Right kidney (tissue), 1 donor: ENCODE results near the gene ATOH7.
"Not testable (repeated sequence)": the region's sequence is repeated elsewhere in the genome, so short reads cannot be mapped to it uniquely, and the experiment has no call there.

Experiments used
- DNase-seq: peaks from one replicate; pipeline ENCODE4 v3.0.0-alpha.2; 2016

Gene ATOH7

DNA sequence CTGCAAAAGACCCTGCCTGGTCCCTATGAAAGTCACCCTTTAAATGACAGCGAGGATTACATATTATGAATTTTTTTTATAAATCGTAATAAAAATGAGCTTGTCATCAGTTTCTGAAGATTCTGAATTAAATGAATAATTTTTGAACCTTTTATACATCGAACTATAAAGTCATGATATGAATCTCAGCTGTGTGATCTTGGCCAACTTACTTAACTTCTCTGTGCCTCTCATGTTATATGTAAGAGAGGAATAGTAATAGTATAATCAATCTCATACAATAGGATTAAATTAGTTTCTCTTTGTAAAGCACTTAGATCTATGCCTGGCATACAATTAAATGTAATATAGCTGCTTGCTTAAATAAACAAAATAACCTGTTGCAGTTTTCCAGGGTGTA is 5.3 kb upstream of the ATOH7 start:
- DNase-seq = no peak

DNA sequence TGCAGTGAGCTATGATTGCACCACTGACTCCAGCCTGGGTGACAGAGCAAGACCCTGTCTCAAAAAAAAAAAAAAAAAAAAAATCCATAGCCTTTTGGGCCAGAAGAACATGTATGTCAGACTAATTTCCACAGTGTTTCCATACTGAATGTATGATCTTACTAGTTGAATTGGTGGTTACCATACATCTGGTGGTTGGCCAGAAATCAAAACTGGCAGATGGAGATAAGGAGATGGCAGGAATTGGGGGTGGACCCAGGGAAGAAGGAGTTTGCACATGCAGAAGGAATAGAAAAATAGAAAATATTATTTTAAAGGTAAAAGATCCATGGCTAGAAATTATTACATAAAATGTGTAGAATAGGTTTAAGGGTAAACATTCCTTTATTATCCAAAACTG is 3.7 kb upstream of the ATOH7 start:
- DNase-seq = no peak

DNA sequence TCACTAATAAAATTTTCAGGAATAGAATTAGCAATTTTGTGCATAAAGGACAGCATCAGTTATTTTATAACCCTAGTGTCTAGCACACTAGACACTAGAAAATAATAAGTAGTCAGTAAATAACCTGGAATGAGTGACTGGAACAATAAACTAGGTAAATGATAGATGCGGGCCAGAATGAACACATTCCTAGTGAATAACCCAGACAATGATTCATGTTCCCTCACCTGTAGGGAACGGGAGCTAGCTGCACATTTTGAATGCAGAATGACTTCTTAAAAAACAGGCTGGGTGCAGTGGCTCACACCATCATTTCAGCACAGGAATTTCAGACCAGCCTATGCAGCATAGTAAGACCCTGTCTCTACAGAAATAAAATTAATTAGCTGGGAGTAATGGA is 3.2 kb upstream of the ATOH7 start:
- DNase-seq = no peak

DNA sequence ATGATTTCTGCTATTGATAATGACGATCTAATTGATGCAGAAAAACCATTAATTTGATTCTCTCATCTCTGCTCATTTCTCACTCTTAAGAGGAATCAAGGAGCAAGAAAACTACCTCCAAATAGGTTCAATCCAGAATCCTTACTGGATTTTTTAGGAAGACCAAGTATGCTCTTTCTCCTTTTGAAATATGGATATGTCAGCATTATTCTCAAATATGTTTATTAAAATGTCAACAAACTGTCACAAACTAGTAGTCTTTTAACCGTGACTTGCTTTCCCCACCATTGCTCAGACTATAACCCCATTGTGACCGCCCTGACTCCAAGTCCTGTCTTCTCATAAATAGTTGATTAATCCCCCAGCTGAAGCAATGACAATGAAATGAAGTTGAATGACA is 1.1 kb upstream of the ATOH7 start:
- no peak for DNase-seq

DNA sequence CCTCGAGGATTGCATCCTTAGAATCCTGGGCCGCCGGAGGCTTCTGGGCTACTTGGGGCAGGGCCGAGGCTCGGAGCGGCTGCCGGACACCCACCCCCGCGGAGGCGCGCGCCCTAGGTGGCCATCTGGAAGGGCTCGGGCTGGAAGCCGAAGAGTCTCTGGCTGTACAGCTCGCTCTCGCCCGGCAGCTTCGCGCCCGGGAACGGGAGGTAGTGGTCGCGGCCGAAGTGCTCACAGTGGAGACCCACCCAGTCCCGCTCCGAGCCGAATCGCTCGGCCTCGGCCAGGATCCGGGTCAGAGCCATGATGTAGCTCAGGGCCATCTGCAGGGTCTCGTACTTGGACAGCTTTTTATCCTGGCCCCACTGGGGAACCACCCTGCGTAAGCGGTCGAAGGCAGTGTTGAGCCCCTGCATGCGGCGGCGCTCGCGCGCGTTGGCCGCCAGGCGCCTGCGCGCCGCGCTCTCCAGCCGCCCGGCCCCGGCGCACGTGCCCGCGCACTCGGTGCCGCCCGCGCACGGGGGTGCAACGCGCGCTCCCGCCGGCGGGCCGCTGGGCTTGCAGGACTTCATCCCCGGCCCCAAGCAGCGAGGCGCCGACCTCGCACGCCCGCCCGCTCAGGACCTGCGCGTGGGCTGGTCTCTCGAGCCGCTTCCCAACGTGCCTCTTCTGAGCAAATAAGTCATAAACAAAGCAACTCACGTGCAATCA is 652 bp downstream of the ATOH7 start:
- peak; percentile 97 for DNase-seq

DNA sequence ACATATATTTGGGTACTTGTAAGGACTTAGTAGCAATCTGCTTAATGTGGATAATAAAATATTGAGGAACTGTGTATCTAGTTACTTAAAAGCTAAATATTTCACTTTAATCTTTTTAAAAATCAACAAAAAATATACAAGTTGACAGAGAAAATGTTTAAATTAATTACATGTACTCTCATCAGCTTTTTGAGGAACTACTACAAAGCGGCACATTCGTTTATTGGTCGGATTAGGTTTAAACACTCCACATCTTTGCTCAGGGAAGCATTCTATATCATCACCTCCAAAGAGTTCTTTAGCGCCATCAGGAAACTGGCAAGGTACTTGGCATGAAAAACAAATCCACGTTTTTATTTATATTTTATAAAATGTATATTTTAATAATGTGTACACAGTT is 1.6 kb downstream of the ATOH7 start:
- no peak for DNase-seq

DNA sequence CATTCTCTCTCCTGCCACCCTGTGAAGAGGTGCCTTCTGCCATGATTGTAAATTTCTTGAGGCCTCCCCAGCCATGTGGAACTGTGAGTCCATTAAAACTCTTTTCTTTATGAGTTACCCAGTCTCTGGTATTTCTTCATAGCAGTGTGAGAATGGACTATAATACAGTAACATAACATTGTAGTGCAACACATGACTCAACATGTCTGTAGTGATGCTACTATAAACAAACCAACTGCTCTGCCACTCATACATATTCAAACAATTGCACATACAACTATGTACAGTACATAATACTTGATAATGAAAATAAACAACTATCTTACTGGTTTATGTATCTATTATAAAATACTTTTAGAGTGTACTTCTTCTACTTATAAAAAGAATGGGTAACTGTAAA is 7.1 kb downstream of the ATOH7 start:
- no peak for DNase-seq

DNA sequence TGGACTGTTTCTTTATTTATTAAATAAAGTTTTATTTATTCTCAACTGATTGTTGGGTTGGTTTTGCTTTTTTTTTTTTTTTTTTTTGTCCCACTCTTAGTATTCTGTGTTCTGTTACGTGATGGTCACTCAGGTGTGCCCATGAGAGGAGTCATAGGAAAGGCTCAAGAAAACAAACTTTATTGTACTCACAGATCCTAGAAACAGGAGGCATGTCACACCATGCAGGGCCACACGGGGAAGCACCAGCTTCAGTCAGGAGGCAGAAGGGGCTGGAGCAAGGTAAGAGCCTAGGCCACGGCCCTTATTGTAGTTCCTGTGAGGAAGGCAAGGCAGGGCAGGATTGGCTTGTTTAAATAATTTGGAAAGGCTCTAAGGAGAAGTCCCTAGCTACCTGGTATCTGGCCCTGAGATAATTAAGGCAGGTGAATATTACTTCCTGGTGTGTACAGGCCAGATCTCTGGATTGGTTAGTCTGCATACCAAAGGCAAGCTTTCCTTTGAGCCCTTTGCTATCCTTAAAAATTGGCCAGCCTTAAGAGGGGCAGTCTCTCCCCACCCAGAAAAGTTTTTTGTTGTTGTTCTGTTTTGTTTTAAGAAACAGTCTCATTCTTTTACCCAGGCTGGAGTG is 8.3 kb downstream of the ATOH7 start:
- no peak for DNase-seq

DNA sequence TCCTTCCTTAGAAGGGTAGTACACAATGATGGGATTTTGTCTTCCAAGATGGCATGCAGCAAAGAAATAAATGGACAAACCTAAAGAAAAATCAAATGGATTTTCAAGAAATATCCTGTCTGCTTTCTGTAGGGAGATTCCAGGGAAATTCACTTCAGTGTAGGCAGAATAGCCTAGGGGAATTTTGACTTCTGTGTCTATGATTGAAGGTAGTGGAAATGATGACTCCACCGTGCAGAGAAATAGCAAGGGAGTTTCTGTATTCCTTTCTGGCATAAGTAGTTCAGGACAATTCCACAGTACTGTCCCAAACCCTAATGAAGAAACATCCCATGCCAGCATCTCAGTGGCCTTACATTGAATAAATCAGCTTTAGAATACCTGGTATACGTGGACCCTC is 9.5 kb downstream of the ATOH7 start:
- DNase-seq = no peak

DNA sequence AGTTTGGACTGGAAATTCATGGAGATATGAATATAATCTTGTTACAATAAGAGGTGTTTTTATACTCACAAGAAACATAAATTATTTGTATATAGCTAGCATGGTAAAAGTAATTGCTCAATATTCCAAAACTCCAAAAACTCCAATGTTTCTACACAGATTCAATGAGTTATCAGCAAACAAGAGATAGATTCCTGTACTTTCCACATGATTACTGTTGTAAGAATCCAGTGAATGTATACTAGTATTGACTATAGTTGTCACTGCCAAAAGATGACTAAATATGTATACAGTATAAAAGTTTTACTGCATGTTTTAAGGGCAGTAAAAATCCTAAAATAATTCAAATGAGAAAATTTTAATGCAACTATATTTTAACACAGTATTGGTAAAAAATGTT is 10.7 kb downstream of the ATOH7 start:
- DNase-seq = no peak

DNA sequence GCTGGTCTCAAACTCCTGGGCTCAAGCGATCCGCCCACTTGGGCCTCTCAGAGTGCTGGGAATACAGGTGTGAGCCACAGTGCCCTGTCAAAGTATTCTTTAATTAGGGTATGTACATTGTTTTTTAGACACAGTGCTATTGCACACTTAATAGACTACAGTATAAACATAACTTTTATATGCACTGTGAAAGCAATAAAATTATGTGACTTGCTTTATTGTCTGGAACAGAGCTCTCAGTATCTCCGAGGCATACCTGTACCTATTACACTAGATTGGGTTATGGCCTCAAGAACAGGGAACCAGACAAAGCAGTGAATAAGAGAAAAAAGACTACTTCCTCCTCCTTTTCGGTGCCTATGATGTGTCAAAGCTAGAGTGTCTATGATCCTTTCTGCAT is 13.1 kb downstream of the ATOH7 start:
- no peak for DNase-seq

DNA sequence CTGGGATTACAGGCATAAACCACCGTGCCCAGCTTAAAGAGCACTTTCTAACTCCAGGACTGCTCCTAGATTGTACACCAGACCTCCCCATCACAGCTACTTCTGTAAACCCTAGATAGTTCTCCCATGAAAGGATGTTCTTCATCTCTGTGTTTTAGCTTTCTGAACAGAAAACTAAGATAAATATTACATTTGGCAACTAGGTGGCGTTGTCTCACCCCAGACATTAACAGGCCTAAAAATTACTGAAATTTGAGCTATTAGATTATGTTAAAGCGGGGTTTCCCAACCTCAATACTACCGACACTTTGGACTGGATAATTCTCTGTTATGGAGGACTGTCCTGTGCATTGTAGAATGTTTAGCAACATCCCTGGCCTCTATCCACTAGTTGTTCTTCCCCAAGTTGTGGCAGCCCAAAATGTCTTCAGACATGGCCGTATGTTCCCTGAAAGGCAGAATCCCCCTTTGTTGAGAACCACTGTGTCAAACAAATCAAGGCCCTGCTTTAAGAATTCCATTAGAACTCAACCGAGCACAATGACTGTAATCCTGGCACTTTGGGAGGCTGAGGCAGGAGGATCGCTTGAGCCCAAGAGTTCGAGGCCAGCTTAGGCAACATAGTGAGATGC is 19.1 kb downstream of the ATOH7 start:
- peak; percentile 7 for DNase-seq

DNA sequence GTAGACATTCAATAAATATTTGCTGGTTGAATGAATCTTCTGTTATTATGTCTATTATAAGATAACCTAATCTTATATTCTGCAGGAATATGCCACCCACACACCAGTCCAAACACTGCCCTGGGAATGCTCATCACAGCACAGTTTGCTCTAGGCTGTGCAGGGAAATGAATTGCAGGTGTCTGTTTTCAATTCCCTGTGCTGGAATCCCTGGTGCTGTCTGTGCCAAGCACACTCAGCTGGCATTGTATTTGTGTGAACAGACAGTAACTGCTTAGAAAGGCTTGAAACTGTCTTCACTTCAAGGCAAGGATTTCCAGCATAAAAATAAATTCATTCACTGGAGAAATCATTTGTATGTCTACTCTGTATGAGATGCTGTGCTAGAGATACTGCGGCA is 20.2 kb downstream of the ATOH7 start:
- DNase-seq = no peak

DNA sequence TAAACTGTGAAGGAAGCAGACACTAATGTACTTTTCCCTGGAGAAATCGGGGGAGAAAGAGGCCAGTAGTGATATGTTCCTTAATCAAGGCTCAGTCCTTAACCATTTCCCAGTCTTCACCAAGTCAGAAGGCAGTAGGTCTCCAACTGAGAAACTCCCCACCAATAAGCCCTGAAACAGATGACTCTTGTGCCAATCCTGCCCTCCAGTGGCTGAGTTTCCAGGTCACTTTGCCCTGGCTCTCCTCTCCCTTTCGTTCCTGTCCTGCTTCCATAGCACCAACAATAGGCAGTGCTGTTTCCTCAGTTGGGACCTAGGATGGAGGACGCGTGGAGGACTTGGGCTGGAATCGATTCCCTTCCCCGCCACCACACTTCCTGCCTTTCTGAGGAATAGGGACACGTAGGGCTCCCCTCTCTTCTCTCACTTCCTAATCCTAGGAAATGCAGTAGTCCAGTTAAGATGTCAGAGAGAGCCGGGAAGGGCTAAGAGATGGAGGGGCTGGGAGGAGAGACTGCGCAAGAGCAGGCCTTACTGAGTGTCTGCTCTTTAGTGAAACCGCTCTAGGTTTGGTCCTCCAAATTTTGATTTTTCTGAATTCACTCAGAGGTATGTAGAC is 23.4 kb downstream of the ATOH7 start:
- peak; percentile 31 for DNase-seq

DNA sequence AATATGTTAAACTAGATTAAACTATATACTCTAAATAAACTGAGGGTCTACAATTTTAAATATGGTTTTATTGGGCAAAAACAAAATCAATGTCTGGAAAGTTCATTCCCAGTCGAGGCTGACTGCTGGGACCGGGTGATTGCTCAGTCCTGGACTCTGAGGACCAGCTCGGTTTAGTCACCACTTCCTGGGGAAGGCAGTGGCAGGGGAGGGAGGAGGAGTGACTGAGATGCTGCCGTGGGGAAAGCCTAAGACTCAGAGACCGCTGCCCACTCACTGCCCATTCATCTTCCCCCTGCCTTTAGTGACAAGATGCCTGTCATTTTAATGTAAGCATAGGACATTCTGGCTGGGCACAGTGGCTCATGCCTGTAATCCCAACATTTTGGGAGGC is 29.0 kb downstream of the ATOH7 start:
- DNase-seq = no peak

DNA sequence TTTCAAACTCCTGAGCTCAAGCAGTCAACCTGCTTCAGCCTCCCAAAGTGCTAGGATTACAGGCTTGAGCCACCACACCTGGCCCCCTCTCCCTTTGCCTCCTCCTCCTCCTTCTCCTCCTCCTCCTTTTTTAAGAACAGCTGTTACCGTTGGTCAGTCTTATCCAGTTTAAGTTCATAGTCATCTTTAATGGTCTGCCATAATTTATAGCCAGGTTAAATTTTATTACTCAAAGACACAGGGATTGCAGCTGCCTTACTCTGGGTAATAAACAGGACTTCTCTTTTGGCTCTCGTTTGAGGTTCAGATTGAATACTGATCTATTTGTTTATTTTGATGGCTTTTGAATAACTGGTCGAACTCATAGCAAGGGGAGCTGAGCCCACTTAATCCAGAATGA is 35.2 kb downstream of the ATOH7 start:
- DNase-seq = no peak

DNA sequence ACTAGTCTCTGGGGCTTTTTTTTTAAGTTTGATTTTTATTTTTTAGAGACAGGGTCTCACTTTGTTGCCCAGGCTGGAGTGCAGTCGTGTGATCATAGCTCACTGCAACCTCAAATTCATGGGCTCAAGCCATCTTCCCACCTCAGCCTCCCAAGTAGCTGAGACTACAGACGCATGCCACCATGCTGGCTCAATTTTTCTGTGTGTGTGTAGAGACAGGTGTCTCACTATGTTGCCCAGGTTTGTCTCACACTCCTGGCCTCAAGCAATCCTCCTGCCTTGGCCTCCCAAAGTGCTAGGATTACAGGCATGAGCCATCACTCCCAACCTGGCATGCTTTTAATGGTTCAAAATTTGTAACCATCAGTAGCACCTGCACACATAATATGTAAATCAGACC is 36.1 kb downstream of the ATOH7 start:
- not testable (repeated sequence) for DNase-seq

DNA sequence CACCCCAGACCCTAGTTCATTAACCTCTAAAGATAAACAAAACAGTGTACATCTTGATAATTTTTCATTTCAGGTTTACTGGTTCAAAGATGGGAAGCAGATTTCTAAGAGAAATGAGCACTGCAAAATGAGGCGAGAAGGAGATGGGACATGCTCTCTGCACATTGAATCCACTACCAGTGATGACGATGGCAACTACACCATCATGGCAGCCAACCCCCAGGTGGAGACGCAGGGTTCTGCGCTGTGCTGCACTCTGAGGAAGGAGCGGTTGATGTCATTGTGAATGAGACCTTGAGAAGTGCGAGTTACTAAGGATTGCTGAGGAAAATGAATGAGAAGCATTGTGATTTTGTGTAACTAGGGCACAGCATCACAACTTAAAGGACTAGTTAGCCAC is 37.6 kb downstream of the ATOH7 start:
- no peak for DNase-seq

DNA sequence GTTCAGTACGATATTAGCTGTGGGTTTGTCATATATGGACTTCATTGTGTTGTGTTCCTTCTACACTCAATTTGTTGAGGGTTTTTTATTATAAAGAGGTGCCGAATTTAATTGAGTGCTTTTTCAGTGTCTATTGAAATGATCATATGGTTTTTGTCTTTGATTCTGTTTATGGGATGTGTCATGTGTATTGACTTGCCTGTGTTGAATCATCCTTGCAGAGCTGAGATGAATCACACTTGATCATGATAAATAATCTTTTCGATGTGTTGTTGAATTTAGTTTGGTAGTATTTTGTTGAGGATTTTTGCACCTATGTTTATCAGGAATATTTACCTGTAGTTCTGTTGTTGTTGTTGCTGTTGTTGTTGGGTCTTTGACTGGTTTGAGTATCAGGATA is 39.8 kb downstream of the ATOH7 start:
- DNase-seq = no peak

DNA sequence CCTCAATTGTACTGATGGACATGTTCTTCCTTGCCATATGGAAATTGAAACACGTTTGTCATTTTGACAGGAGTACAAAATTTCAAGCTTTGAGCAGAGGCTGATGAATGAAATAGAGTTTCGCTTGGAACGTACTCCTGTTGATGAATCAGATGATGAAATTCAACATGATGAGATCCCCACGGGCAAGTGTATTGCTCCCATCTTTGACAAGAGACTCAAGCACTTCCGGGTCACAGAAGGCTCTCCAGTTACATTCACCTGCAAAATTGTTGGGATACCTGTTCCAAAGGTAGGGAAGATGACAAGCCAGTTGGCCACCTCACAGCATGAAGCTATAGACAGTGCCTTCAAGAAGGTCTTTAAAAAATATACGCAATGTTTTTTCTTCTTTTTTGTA is 43.1 kb downstream of the ATOH7 start:
- DNase-seq = no peak

DNA sequence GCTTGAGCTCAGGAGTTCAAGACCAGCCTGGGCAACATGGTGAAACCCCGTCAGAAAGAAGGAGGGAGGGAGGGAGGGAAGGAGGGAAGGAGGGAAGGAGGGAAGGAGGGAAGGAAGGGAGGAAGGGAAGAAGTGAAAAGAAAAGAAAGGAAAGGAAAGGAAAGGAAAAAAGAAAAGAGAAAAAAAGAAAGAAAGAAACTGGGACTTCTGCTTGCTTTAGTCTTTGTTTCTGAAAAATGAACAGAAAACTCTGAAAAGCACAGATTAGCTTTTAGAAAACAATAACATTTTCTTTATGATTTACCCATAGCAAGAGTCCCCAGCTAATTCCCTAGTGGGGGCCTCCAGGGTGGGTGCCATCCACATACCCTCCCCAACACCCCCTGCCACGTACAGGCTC is 46.8 kb downstream of the ATOH7 start:
- DNase-seq = no peak

DNA sequence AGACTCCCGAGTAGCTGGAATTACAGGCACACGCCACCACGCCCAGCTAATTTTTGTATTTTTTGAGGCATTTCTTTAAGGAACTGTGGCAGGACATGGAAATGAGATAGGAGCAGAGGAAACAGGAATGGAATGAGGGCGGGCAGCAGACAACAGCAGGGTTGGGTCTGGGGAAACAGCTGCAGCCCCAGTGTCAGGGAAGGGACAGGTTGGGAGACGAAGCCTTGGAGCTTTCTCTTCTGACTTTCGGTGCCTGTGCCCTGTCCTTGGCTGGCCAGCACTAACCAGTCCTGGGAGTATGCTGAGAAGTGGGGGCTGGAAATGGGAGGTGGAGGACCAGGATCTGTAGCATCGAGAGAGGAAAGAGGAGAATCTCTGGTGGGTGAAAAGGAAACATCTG is 47.4 kb downstream of the ATOH7 start:
- DNase-seq = no peak
